Mucosa of descending colon (tissue), 3 donors: ENCODE data around the gene MDFI. TPM values are rescaled to one million over a fixed set of nuclear protein-coding genes. Genes with fewer than 3 reads are reported as not detected.

Source experiments
- ATAC-seq: fragments of 200-7000 bp; cut with Tn5 transposase; one replicate; pipeline ENCODE4 v1.9.1; 2020; ENCODE audit warnings: mild to moderate bottlenecking, moderate library complexity
- DNase-seq, 3 donors: peaks; one replicate each; pipeline ENCODE4 v3.0.0-alpha.2; 2020
- H3K36me3 ChIP-seq: fragments of 200-600 bp; one replicate; pipeline ENCODE4 v1.8.0; 2021; ENCODE audit warnings: low read depth, mild to moderate bottlenecking
- H3K4me1 ChIP-seq: fragments of 200-600 bp; one replicate; pipeline ENCODE4 v1.8.0; 2021; ENCODE audit warnings: low read depth, mild to moderate bottlenecking
- H3K4me3 ChIP-seq: fragments of 200-600 bp; one replicate; pipeline ENCODE4 v1.8.0; 2021; ENCODE audit warnings: mild to moderate bottlenecking
- H3K9me3 ChIP-seq: fragments of 200-600 bp; one replicate; pipeline ENCODE4 v1.8.0; 2021; ENCODE audit warnings: mild to moderate bottlenecking
- CTCF ChIP-seq: fragments of 200-600 bp; IDR thresholded peaks from one replicate; pipeline ENCODE4 v1.8.0; 2022; ENCODE audit warnings: antibody characterized with exemption, mild to moderate bottlenecking
- intact Hi-C, 2 donors: fragments of 100-400 bp; cut with DNase I in 1 of 2; cut with micrococcal nuclease in 1 of 2; formaldehyde crosslinking; loops; one replicate each; pipeline versions ENCODE4 v1.11.0 to v1.11.1; 2022; cut with DNase I, micrococcal nuclease
- total RNA-seq, 3 donors: library from RNA; stranded (reverse); fragmentation: NEBNext Ultra II Directional in 2 of 3; extraction: Animal tissue kit (Norgen Biotek cat#: 25700) in 2 of 3; gene quantifications; one replicate each; pipeline versions ENCODE4 v1.2.1 to v1.2.4, GENCODE V29; 2021 to 2023
- donor health status: DM: no; HTN: no; CAD: no; lungs with moderate emphysema.
- donor health status: DM: no; HTN: no; CAD: no.
- donor health status: DM: no; HTN: yes; CAD: no.

The MDFI gene
- total RNA-seq, 3 donors from 2014 or later = 0.96 to 2.2 (median 2.1) TPM

- Histone ChIP-seq H3K4me1 (no peaks in the 10 kb centered on the region), H3K4me3 (no peak overlapping the region), H3K36me3 (no peaks in the 10 kb centered on the region), H3K9me3 (no peaks in the 10 kb centered on the region)
- intact Hi-C loops = no loop called here
- ATAC-seq (no peak), DNase-seq (no peak)
- no peak for TF ChIP-seq CTCF
Measured at GRCh38 chr6:41663568-41663967, 25.3 kb downstream of the MDFI start.

GRCh38 chr6:41664271-41664670 is 26.0 kb downstream of the MDFI start:
- no peak for TF ChIP-seq CTCF
- H3K36me3 ChIP-seq = no peaks in the 10 kb centered on the region
- no peak for ATAC-seq
- intact Hi-C loops = no loop called here
- no peak for DNase-seq
- no peaks in the 10 kb centered on the region for H3K9me3 ChIP-seq
- H3K4me3 ChIP-seq = no peak overlapping the region
- H3K4me1 ChIP-seq = no peaks in the 10 kb centered on the region

- DNase-seq = no peak
- intact Hi-C loops = no loop called here
Measured at GRCh38 chr6:41667195-41667594, 28.9 kb downstream of the MDFI start.

GRCh38 chr6:41668968-41669367 is 30.7 kb downstream of the MDFI start:
- Histone ChIP-seq H3K4me1 (no peaks in the 10 kb centered on the region), H3K36me3 (no peaks in the 10 kb centered on the region), H3K9me3 (no peaks in the 10 kb centered on the region), H3K4me3 (no peak overlapping the region)
- no peak for TF ChIP-seq CTCF
- DNase-seq = no peak
- no peak for ATAC-seq
- intact Hi-C loops = no loop called here

More at GRCh38 chr6:41667195-41667594, 28.9 kb downstream of the MDFI start:
- Histone ChIP-seq H3K9me3 (no peaks in the 10 kb centered on the region), H3K4me3 (no peak overlapping the region), H3K36me3 (no peaks in the 10 kb centered on the region), H3K4me1 (no peaks in the 10 kb centered on the region)
- TF ChIP-seq CTCF = no peak
- no peak for ATAC-seq

GRCh38 chr6:41670703-41671360 is 32.6 kb downstream of the MDFI start:
- no peaks in the 10 kb centered on the region for H3K36me3 ChIP-seq
- H3K4me1 ChIP-seq = no peaks in the 10 kb centered on the region
- no peak overlapping the region for H3K4me3 ChIP-seq
- intact Hi-C loops = no loop called here
- ATAC-seq (no peak), DNase-seq (no peak)
- no peak for TF ChIP-seq CTCF
- H3K9me3 ChIP-seq = no peaks in the 10 kb centered on the region

- DNase-seq (no peak), ATAC-seq (no peak)
- intact Hi-C loops = no loop called here
- Histone ChIP-seq H3K9me3 (no peaks in the 10 kb centered on the region), H3K4me3 (no peak overlapping the region), H3K4me1 (no peaks in the 10 kb centered on the region), H3K36me3 (no peaks in the 10 kb centered on the region)
- no peak for TF ChIP-seq CTCF
Measured at GRCh38 chr6:41671376-41671775, 33.1 kb downstream of the MDFI start.
